Measurements from ENCODE around the gene TMEM59L.

- TF ChIP-seq POLR2A (IDR thresholded peaks at IDR 0.05): no peak
- no peak for TF ChIP-seq CTCF (IDR thresholded peaks at IDR 0.05)
Observed at GRCh38 chr19:18662972-18663732, 50.5 kb downstream of the TMEM59L start.

All from adrenal gland (tissue), 5 donors.